Transverse colon (tissue), 4 donors: Measurements from ENCODE around the gene PRR3.

Source experiments
- EP300 ChIP-seq: sonication (generic); formaldehyde crosslinking; IDR thresholded peaks from one replicate; pipeline ENCODE4 v1.6.1; 2017; ENCODE audit warnings: antibody characterized with exemption, low read depth
- POLR2A ChIP-seq: fragments of 450-650 bp; IDR thresholded peaks from one replicate; pipeline ENCODE4 v1.6.1; 2016; ENCODE audit warnings: antibody characterized with exemption, mild to moderate bottlenecking, moderate library complexity
- POLR2AphosphoS5 ChIP-seq, 3 donors: sonication (generic); formaldehyde crosslinking; IDR thresholded peaks; one replicate each; pipeline ENCODE4 v1.6.1; 2016; ENCODE audit warnings: antibody characterized with exemption in 3 of 3
- TF ChIP-seq, protein P1 (sequence below), 5 experiments: fragments of 200-600 bp in 3 of 5; fragments of 450-650 bp in 2 of 5; sonication (generic) in 3 of 5; IDR thresholded peaks; 1 replicate in 2 of 5; 2 replicates in 3 of 5; pipeline ENCODE4 v1.5.1; 2016 to 2017; ENCODE audit warnings: antibody characterized with exemption in 5 of 5, inconsistent platforms in 3 of 5, mild to moderate bottlenecking in 2 of 5, moderate library complexity in 1 of 5

DNA sequence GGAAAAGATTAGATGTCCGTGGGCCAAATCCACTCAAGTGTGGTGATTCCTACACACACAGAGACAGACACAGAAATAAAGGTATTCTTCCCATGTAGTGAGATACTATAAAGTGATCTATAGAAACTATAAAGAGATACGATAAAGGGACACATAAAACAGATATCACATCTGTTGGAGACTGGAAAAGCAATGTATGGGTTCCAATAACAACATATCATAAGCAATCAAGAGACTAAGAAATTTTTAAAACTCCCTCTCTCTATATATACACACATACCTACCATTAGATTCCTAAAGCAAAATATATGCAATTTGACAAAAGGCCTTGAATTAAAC lies 54.7 kb downstream of the PRR3 start:
- TF ChIP-seq POLR2AphosphoS5 (IDR thresholded peaks at IDR 0.05), result no peak
- no peak for TF ChIP-seq POLR2A
- TF ChIP-seq, protein P1, sequence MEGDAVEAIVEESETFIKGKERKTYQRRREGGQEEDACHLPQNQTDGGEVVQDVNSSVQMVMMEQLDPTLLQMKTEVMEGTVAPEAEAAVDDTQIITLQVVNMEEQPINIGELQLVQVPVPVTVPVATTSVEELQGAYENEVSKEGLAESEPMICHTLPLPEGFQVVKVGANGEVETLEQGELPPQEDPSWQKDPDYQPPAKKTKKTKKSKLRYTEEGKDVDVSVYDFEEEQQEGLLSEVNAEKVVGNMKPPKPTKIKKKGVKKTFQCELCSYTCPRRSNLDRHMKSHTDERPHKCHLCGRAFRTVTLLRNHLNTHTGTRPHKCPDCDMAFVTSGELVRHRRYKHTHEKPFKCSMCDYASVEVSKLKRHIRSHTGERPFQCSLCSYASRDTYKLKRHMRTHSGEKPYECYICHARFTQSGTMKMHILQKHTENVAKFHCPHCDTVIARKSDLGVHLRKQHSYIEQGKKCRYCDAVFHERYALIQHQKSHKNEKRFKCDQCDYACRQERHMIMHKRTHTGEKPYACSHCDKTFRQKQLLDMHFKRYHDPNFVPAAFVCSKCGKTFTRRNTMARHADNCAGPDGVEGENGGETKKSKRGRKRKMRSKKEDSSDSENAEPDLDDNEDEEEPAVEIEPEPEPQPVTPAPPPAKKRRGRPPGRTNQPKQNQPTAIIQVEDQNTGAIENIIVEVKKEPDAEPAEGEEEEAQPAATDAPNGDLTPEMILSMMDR (IDR thresholded peaks at IDR 0.05), result no peak
- no peak for TF ChIP-seq EP300
